A549 (cell line): ENCODE results near the gene SV2C. TPM values are rescaled to one million over a fixed set of nuclear protein-coding genes. Genes with fewer than 3 reads are reported as not detected.

Experiments
- ATAC-seq, 2 experiments: fragments of 200-7000 bp in 1 of 2; fragments of >200 bp in 1 of 2; cut with Nextera tagmentation in 1 of 2; cut with Tn5 transposase in 1 of 2; 3 replicates each; pipeline versions ENCODE4 v1.8.0 to v1.9.1; 2018 to 2020; ENCODE audit warnings: mild to moderate bottlenecking in 1 of 2, moderate library complexity in 1 of 2
- CTCF ChIA-PET: fragments of 300-600 bp; sonication (Branson Sonifier 250); formaldehyde crosslinking; extraction: SDS; loops from one replicate; lab custom pipeline; 2021; ENCODE audit warnings: antibody characterized with exemption, inconsistent platforms; lab: Yijun Ruan, JAX
- POLR2A ChIA-PET: fragments of 350-600 bp; formaldehyde crosslinking; extraction: SDS; loops from one replicate; lab custom pipeline; 2021; ENCODE audit warnings: antibody characterized with exemption, inconsistent platforms; lab: Yijun Ruan, JAX
- DNase-seq, 2 experiments: peaks; one replicate each; pipeline versions ENCODE4 v3.0.0 to v3.0.0-alpha.2; 2011 to 2016; ENCODE audit warnings: low read depth in 1 of 2, low spot score in 1 of 2
- FAIRE-seq: peaks from 2 replicates; lab custom pipeline; 2011; peaks lifted over from hg19 to GRCh38; lab: Jason Lieb, UNC
- H3K27ac ChIP-seq, 2 experiments: fragments of >200 bp; sonication (Bioruptor Twin); formaldehyde crosslinking; 3 replicates each; pipeline ENCODE4 v1.5.1; 2016 to 2017
- H3K4me1 ChIP-seq: fragments of >200 bp; sonication (Bioruptor Twin); formaldehyde crosslinking; 3 replicates; pipeline ENCODE4 v1.6.1; 2016
- H3K4me2 ChIP-seq: fragments of >200 bp; sonication (Bioruptor Twin); formaldehyde crosslinking; 3 replicates; pipeline ENCODE4 v1.6.1; 2016
- H3K4me3 ChIP-seq: fragments of >200 bp; sonication (Bioruptor Twin); formaldehyde crosslinking; 3 replicates; pipeline ENCODE4 v1.5.1; 2016
- H3K9me3 ChIP-seq: fragments of >200 bp; sonication (Bioruptor Twin); formaldehyde crosslinking; 3 replicates; pipeline ENCODE4 v1.6.1; 2016
- CBX2 ChIP-seq: fragments of 200-600 bp; sonication (generic); IDR thresholded peaks from 2 replicates; pipeline ENCODE4 v1.6.1; 2016; ENCODE audit warnings: low read depth, mild to moderate bottlenecking, borderline replicate concordance
- CBX8 ChIP-seq: fragments of 200-600 bp; sonication (generic); IDR thresholded peaks from 2 replicates; pipeline ENCODE4 v1.6.1; 2016
- CEBPB ChIP-seq, 2 experiments: fragments of >200 bp in 1 of 2; sonication (Bioruptor Twin) in 1 of 2; formaldehyde crosslinking in 1 of 2; IDR thresholded peaks; 2 replicates each; pipeline ENCODE4 v1.6.1; 2012 to 2016
- CHD2 ChIP-seq: fragments of 150-350 bp; IDR thresholded peaks from 2 replicates; pipeline ENCODE4 v1.6.1; 2014; ENCODE audit warnings: low read length; ENCODE audit not compliant: partially characterized antibody
- EP300 ChIP-seq, 2 experiments: fragments of >200 bp; sonication (Bioruptor Twin); formaldehyde crosslinking; IDR thresholded peaks; 2 replicates in 1 of 2; 3 replicates in 1 of 2; pipeline ENCODE4 v1.6.1; 2016 to 2017
- FOSB ChIP-seq: fragments of 250-450 bp; sonication (Bioruptor Pico); IDR thresholded peaks from 2 replicates; pipeline ENCODE4 v1.5.0; 2020; ENCODE audit warnings: mild to moderate bottlenecking, moderate library complexity
- FOXS1 ChIP-seq: fragments of 250-450 bp; sonication (Bioruptor Pico); IDR thresholded peaks from 2 replicates; pipeline ENCODE4 v1.5.0; 2020; ENCODE audit warnings: mild to moderate bottlenecking, moderate library complexity
- HOXB13 ChIP-seq: fragments of 250-450 bp; sonication (Bioruptor Pico); IDR thresholded peaks from 2 replicates; pipeline ENCODE4 v1.5.0; 2020; ENCODE audit warnings: low read depth, mild to moderate bottlenecking, moderate library complexity
- JUN ChIP-seq, 2 experiments: fragments of >200 bp; sonication (Bioruptor Twin); formaldehyde crosslinking; IDR thresholded peaks; 2 replicates in 1 of 2; 3 replicates in 1 of 2; pipeline ENCODE4 v1.6.1; 2016 to 2017
- MYC ChIP-seq: IDR thresholded peaks from 2 replicates; pipeline ENCODE4 v1.6.1; 2012; ENCODE audit warnings: mild to moderate bottlenecking, inconsistent platforms, low read length, improper control_type of control experiment, borderline replicate concordance
- NPAS2 ChIP-seq: fragments of 250-450 bp; sonication (Bioruptor Pico); IDR thresholded peaks from 2 replicates; pipeline ENCODE4 v1.8.0; 2022; ENCODE audit warnings: mild to moderate bottlenecking, moderate library complexity, borderline replicate concordance
- POLR2AphosphoS2 ChIP-seq: conservative IDR thresholded peaks from 2 replicates; pipeline ENCODE4 v1.6.1; 2012; ENCODE audit warnings: low read length, improper control_type of control experiment, inconsistent platforms
- RAD21 ChIP-seq, 2 experiments: fragments of >200 bp in 1 of 2; sonication (Bioruptor Twin) in 1 of 2; formaldehyde crosslinking in 1 of 2; IDR thresholded peaks in 1 of 2; conservative IDR thresholded peaks in 1 of 2; 2 replicates in 1 of 2; 3 replicates in 1 of 2; pipeline ENCODE4 v1.6.1; 2012 to 2018; ENCODE audit warnings: inconsistent platforms in 1 of 2
- RCOR1 ChIP-seq: fragments of 150-350 bp; IDR thresholded peaks from 2 replicates; pipeline ENCODE4 v1.6.1; 2014; ENCODE audit warnings: antibody characterized with exemption, low read length, low read depth
- RNF2 ChIP-seq: fragments of 200-600 bp; sonication (generic); IDR thresholded peaks from 2 replicates; pipeline ENCODE4 v1.6.1; 2016; ENCODE audit warnings: low read depth, mild to moderate bottlenecking, antibody characterized with exemption, moderate library complexity, borderline replicate concordance
- TFCP2L1 ChIP-seq: fragments of 250-450 bp; sonication (Bioruptor Pico); IDR thresholded peaks from 2 replicates; pipeline ENCODE4 v1.5.0; 2021; ENCODE audit warnings: mild to moderate bottlenecking
- TP53 ChIP-seq: fragments of 250-450 bp; sonication (Bioruptor Pico); IDR thresholded peaks from 2 replicates; pipeline ENCODE4 v1.5.0; 2021; ENCODE audit warnings: mild to moderate bottlenecking, moderate library complexity
- ZNF302 ChIP-seq: fragments of 250-450 bp; sonication (Bioruptor Pico); IDR thresholded peaks from 2 replicates; pipeline ENCODE4 v1.9.0; 2021; ENCODE audit warnings: inconsistent platforms, mild to moderate bottlenecking, moderate library complexity
- WGBS: methylation state at CpG from one replicate; pipeline ENCODE4 v1.1.6; 2017; ENCODE audit errors: missing lambda C conversion rate; 5-methylcytosine and 5-hydroxymethylcytosine counted together
- polyA plus RNA-seq, 4 experiments: library from polyadenylated mRNA; depleted of rRNA in 3 of 4; stranded (reverse); fragments of >200 nt; fragmentation: RNase III in 1 of 4; extraction: RNeasy Plus Mini Kit Qiagen cat#74134 plus additional on column Dnase treatment in 1 of 4; gene quantifications; 2 replicates in 3 of 4; 3 replicates in 1 of 4; pipeline ENCODE4 v1.2.3, GENCODE V29; 2011 to 2017
- TF ChIP-seq, protein P1 (sequence below): IDR thresholded peaks from 2 replicates; pipeline ENCODE4 v1.6.1; 2012; ENCODE audit warnings: low read depth, borderline replicate concordance
- TF ChIP-seq, protein P2 (sequence below): fragments of >200 bp; sonication (Bioruptor Twin); formaldehyde crosslinking; IDR thresholded peaks from 3 replicates; pipeline ENCODE4 v1.6.1; 2016
- TF ChIP-seq, protein P3 (sequence below): fragments of >200 bp; sonication (Bioruptor Twin); formaldehyde crosslinking; IDR thresholded peaks from 2 replicates; pipeline ENCODE4 v1.6.1; 2016
- TF ChIP-seq, protein P4 (sequence below): fragments of 200-600 bp; sonication (generic); IDR thresholded peaks from 2 replicates; pipeline ENCODE4 v1.6.1; 2016; ENCODE audit warnings: antibody characterized with exemption, mild to moderate bottlenecking, moderate library complexity

SV2C gene
- polyA plus RNA-seq, 2 of the 4 experiments (the other 2 are of a cell fraction): not detected

DNA sequence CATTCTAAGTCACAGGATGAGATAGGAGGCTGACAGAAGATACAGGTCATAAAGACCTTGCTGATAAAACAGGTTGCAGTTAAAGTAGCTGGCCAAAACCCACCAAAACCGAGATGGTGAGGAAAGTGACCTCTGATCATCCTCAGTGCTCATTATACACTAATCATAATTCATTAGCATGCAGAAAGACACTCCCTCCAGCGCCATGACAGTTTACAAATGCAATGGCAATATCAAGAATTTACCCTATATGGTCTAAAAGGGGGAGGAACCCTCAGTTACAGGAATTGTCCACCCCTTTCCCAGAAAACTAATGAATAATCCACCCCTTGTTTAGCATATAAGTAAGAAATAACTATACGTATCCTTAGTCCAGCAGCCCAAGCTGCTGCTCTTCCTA is 256.7 kb downstream of the SV2C start:
- WGBS: 45% methylated on average over 3 of the region's 3 CpGs

DNA sequence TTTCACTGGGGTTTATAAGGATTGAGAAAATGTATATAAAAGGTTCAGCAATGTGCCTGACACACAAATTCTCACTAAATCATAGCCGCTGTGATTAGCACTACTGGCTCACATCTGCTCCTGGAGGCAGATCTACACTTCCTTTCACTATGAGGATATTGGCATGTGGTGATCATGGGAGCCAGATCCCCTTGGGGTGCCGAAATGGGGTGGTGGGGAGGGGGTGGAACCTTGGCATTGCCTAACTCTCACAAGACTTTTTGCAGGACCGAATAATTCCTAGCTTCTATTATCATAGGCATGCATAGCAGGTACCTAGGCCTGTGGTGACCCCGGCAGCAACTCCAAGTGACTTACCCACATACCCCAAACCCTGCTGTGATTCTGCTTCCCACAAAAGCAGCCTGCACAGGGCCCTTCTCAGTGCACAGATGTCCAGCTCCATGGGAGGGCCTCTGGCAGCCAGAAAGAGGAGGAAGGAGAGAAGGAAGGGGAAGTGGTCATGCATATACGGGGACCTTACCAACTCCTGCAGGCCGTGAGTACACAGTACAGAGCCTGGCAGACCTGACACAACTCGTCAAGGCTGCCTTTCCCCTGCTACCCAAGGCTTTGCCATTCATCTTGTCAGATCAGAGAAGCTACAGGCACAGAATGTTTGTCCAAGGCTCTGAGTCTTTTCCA is 258.6 kb downstream of the SV2C start:
- ATAC-seq (no peak), FAIRE-seq (no peak), DNase-seq (no peak)
- Histone ChIP-seq H3K4me3 (no peak overlapping the region), H3K4me2 (no peak overlapping the region), H3K9me3 (no peaks in the 10 kb centered on the region), H3K4me1 (peaks cover 4% of the 10 kb centered on the region), H3K27ac (no peak overlapping the region)
- 67% methylated on average over 7 of the region's 7 CpGs for WGBS
- ChIA-PET CTCF (interaction anchor here (0.6 to 2.7 kb wide), 7 partner anchors 10 to 241 kb away, joined by 3 to 10 read pairs (median 3); partner anchors contain the start of gene IQGAP2), POLR2A (no interaction called here)
- TF ChIP-seq EP300 (IDR thresholded peaks at IDR 0.05): no peak
- no peak for TF ChIP-seq HOXB13 (CRISPR knock-in tag)
- TF ChIP-seq, protein P1, sequence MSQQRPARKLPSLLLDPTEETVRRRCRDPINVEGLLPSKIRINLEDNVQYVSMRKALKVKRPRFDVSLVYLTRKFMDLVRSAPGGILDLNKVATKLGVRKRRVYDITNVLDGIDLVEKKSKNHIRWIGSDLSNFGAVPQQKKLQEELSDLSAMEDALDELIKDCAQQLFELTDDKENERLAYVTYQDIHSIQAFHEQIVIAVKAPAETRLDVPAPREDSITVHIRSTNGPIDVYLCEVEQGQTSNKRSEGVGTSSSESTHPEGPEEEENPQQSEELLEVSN: no peak
- TF ChIP-seq NPAS2 (CRISPR knock-in tag): no peak
- no peak for TF ChIP-seq JUN (IDR thresholded peaks at IDR 0.05)
- TF ChIP-seq, protein P2, sequence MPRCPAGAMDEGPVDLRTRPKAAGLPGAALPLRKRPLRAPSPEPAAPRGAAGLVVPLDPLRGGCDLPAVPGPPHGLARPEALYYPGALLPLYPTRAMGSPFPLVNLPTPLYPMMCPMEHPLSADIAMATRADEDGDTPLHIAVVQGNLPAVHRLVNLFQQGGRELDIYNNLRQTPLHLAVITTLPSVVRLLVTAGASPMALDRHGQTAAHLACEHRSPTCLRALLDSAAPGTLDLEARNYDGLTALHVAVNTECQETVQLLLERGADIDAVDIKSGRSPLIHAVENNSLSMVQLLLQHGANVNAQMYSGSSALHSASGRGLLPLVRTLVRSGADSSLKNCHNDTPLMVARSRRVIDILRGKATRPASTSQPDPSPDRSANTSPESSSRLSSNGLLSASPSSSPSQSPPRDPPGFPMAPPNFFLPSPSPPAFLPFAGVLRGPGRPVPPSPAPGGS: no peak
- no peak for TF ChIP-seq RNF2
- TF ChIP-seq, protein P3, sequence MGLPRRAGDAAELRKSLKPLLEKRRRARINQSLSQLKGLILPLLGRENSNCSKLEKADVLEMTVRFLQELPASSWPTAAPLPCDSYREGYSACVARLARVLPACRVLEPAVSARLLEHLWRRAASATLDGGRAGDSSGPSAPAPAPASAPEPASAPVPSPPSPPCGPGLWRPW: no peak
- no peak for TF ChIP-seq RCOR1

More for the DNA sequence above, 256.7 kb downstream of the SV2C start:
- no peak overlapping the region for H3K4me3 ChIP-seq
- POLR2A ChIA-PET: no interaction called here
- CTCF ChIA-PET: interaction anchor here (0.8 to 3.5 kb wide), 5 partner anchors 15 to 434 kb away, joined by 3 to 19 read pairs (median 8); partner anchors contain the start of gene IQGAP2
- H3K27ac ChIP-seq: no peak overlapping the region
- FAIRE-seq: no peak
- no peak for DNase-seq
- ATAC-seq: no peak
- no peak overlapping the region for H3K4me2 ChIP-seq
- no peaks in the 10 kb centered on the region for H3K9me3 ChIP-seq
- TF ChIP-seq TP53: no peak
- TF ChIP-seq CEBPB (IDR thresholded peaks at IDR 0.05): no peak
- no peak for TF ChIP-seq CBX8
- TF ChIP-seq, protein P1: no peak
- no peak for TF ChIP-seq RAD21 (conservative IDR thresholded peaks at IDR 0.05 in 1 of 2, IDR thresholded peaks at IDR 0.05 in 1 of 2)
- no peak for TF ChIP-seq CHD2
- TF ChIP-seq, protein P4, sequence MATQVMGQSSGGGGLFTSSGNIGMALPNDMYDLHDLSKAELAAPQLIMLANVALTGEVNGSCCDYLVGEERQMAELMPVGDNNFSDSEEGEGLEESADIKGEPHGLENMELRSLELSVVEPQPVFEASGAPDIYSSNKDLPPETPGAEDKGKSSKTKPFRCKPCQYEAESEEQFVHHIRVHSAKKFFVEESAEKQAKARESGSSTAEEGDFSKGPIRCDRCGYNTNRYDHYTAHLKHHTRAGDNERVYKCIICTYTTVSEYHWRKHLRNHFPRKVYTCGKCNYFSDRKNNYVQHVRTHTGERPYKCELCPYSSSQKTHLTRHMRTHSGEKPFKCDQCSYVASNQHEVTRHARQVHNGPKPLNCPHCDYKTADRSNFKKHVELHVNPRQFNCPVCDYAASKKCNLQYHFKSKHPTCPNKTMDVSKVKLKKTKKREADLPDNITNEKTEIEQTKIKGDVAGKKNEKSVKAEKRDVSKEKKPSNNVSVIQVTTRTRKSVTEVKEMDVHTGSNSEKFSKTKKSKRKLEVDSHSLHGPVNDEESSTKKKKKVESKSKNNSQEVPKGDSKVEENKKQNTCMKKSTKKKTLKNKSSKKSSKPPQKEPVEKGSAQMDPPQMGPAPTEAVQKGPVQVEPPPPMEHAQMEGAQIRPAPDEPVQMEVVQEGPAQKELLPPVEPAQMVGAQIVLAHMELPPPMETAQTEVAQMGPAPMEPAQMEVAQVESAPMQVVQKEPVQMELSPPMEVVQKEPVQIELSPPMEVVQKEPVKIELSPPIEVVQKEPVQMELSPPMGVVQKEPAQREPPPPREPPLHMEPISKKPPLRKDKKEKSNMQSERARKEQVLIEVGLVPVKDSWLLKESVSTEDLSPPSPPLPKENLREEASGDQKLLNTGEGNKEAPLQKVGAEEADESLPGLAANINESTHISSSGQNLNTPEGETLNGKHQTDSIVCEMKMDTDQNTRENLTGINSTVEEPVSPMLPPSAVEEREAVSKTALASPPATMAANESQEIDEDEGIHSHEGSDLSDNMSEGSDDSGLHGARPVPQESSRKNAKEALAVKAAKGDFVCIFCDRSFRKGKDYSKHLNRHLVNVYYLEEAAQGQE: no peak
- TF ChIP-seq ZNF302 (CRISPR knock-in tag): no peak
- TF ChIP-seq MYC: no peak
- no peak for TF ChIP-seq NPAS2 (CRISPR knock-in tag)
- no peak for TF ChIP-seq CBX2
- no peak for TF ChIP-seq POLR2AphosphoS2
- TF ChIP-seq FOSB (CRISPR knock-in tag): no peak
- TF ChIP-seq FOXS1 (CRISPR knock-in tag): no peak
- no peak for TF ChIP-seq TFCP2L1 (CRISPR knock-in tag)
- H3K4me1 ChIP-seq: peaks cover 4% of the 10 kb centered on the region
